NCI-H1694 treated with DMSO at 0.1 percent for 48 hours (cell line): ENCODE data around the gene PTH.

Source experiments
- DNase-seq: peaks from one replicate; lab custom pipeline; 2025; lab: John Stamatoyannopoulos, UW

The PTH gene

DNA sequence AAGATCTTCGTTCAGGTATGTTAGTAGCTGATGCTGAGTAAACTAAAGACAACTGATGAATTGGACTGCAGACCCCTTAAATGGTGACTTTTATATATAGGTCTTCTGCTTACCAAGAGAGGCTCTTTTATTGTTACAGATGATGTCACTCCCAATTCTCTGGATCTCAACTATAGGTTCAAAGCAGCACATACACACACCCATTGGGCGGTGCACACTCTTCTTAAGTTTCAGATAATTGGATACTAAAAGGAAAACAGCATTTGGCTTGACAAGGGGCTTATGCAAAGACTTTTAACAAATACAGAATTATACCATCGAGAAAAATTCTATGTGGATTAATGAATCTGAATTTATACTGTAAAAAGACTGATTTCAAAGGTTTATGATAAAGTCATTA, at the start of gene PTH:
TSS of gene PTH (minus strand) at position 69 of the 400 bp plus-strand sequence. CDS start 3,142 bp downstream, outside the sequence.
- DNase-seq = no peak

DNA sequence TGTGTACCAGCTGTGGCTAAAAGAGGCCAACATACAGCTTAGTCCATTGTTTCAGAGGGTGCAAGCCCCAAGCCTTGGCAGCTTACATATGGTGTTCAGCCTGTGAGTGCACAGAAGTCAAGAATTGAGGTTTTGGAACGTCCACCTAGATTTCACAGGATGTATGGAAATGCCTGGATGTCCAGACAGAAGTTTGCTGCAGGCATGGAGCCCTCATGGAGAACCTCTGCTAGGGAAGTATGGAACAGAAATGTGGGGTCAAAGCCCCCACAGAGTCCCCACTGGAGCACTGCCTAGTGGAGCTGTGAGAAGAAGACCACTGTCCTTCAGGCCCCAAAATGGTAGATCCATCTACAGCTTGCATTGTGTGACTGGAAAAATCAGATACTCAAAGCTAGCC, 42.2 kb upstream of the PTH start:
- DNase-seq = no peak

GRCh38 chr11:13535819-13536218, 40.0 kb upstream of the PTH start:
- DNase-seq = no peak

DNA sequence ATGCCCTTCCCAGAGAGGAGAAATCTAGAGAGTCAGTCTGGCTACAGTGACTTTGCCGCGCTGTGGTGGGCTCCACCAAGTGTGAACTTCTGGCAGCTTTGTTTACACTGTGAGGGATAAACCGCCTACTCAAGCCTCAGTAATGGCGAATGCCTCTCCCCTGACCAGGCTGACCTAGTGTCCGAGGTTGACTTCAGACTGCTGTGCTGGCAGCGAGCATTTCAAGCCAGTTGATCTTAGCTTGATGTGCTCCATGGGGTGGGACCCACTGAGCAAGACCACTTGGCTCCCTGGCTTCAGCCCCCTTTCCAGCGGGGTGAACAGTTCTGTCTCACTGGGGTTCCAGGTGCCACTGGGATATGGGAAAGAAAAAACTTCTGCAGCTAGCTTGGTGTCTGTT, 38.6 kb upstream of the PTH start:
- DNase-seq = no peak

GRCh38 chr11:13525257-13525656, 29.5 kb upstream of the PTH start:
- DNase-seq = no peak

DNA sequence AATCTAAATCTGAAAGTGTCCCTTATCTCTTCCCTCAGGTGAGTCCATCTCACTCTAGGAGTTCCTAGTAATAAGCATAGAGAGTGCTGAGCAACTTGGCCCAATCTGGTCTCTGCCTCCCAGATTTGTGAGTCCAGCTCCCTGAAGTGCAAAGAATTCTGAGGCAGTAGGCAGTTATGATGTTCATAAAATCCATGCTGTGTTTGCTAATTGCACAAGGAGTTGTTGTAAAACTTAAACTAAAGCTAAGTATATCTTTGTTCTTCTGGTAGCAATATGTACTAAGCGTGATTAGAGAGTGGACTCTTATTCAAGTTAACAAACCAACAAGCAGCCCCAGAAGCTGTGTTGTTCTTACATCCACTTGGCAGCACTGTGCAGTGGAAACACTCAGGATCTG, 7.6 kb upstream of the PTH start:
- DNase-seq = no peak

GRCh38 chr11:13502492-13502891, 6.7 kb upstream of the PTH start:
- no peak for DNase-seq

GRCh38 chr11:13494051-13494450, 1.7 kb downstream of the PTH start:
- no peak for DNase-seq

- no peak for DNase-seq
These were observed 8.2 kb downstream of the PTH start for GRCh38 chr11:13487661-13488030.

GRCh38 chr11:13486926-13487660, 8.7 kb downstream of the PTH start:
- no peak for DNase-seq

- DNase-seq = no peak
These were observed 15.6 kb downstream of the PTH start for GRCh38 chr11:13480198-13480597.

DNA sequence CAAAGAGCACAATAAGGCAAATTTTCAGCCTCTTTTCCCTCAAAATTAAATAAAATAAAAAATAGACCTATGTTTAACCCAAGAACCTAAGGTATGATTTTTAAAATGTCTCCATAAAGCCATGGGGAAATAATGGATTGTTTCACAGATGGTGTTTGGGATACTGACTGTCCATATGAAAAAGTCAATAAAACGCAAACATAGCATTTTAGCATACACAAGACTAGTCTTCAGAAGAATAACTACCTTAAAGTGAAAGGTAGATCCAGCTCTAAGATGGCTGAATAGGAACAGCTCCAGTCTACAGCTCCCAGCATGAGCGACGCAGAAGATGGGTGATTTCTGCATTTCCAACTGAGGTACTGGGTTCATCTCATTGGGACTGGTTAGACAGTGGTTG, 16.1 kb downstream of the PTH start:
- DNase-seq = no peak

DNA sequence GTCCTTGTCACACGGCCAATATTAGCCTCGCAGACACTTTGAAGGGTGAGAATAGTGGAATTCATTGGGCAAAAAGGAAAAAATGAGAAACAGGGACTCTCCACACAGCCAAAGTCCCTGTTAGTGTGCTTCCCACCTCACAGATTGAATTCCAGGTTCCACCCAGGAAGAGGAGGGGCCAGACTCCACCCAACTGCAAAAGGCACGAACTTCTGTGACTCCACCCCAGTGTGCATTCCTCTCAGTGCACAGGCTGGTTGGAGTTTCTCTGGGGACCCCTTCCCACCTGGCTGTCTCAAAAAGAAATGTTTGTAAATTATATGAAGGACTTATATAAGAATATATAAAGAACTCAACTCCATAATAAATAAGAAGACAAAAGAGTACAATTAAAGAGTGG, 20.7 kb downstream of the PTH start:
- no peak for DNase-seq

DNA sequence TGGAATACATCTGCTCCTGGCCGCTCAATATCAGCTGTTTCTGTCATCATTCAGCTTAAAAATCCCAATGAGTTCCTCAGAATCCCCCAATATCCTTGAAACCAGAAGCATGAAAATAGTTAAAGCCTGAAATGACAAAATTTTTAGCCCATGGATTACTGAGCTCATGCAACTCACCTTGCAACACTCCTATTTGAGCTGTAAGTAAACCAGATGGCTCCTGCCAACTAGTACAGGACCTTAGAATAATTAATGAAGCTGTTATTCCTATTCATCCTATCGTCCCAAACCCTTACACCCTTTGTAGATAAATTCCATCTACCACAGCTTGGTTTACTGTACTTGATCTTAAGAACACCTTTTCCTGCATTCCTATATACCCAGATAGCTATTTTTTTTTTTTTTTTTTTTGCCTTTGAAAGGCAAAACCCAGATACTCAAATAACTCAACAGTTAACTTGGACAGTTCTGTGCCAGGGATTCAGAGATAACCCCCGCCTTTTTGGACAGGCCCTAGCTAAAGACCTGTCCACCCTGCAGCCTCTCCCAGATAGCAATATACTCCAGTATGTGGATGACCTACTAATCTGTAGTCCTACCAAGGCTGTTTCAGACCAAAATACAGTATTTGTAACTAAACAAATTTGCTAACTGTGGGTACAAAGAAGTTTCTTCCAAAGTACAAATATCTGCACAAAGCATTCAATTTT, 22.6 kb downstream of the PTH start:
- no peak for DNase-seq

- no peak for DNase-seq
These were observed 27.0 kb downstream of the PTH start for GRCh38 chr11:13468750-13469149.

DNA sequence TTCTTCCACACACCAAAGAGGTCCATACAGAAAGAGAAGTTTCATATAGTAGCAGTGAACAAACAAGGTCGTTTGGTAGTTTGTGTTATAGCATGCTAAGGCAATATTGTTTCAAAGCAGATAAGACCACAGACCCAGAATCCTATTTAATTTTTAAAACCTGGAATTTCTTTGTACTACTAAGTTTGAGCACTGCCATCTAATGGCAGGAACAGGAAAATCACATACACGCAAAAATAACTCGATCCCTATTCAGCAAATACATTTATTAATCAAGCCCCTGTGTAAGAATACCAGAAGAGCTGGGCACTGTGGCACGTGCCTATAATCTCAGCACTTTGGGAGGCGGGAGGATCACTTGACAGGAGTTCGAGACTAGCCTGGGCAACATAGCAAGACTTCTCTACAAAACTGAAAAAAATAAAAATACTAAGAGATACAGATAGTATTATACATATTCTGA, 29.9 kb downstream of the PTH start:
- DNase-seq = peak; percentile 65

DNA sequence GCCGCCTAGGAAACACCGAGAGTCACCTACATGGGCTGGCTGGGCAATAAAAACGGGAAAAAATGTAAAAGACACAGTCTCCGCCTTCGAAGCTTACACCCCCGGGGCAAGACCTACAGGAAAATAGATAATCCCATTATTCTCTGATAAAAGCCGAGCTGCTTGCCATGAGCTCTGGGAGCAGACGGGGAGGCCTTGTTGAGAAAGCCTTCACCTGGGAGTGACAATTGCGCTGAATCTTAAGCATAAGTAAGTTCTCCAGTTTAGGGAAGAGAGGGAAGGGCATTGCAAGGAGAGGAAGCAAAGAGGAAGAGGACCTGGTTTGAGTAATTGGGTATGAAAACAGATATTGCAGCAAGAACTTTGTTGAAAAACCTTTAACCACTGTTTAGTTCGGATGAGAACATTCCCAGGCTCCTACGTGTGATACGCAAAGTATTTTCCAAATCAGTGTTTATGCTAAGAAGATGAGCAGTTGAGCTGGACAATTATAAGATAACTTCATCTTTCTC, 32.0 kb downstream of the PTH start:
- DNase-seq = no peak

DNA sequence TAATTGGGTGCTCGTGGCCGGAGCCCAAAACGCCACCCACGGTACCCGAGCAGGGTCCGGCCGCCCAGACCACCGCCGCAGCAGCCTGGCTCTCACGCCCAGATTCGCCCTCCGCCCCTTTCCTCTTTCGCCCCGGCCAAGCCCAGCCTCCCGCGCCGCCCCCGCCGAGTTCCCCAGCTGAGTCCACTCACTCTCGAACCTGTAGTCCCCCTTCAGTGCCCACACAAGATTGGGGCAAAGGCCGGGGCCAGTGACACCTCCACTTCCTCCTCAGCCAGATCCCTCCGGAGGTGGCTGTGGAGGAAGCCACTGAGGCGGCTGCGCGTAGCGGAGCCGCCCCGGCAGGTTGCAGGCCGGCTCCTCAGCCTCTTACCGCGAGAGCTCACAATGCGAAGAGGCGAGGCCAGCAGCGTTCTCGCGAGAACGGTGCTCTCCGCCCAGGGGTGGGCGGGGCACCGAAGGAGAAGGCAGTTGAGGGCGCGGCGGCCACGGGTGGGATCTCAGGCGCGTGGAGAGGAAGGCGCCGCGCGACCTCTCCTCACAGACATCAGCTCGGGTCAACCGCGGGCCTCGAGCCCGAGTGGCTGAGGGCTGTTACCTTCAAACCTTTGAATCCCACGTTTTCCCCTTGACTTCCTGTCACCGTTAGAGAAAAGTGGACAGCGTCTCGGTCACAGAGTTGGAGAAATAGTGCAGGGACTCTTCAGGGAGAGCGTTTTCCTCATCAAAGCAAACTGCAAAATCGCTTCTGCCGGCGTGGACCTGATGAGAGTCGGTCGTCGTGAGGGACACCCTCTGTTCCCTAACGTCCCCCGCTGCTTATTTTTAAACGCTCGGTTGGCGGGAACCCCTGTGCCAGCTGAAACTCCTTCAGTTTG, 32.7 kb downstream of the PTH start, which contains the start of gene BTBD10:
TSS of gene BTBD10 (minus strand) at position 322 of the 878 bp plus-strand sequence. CDS start 18,098 bp downstream, outside the sequence.
- DNase-seq = peak; percentile 70

DNA sequence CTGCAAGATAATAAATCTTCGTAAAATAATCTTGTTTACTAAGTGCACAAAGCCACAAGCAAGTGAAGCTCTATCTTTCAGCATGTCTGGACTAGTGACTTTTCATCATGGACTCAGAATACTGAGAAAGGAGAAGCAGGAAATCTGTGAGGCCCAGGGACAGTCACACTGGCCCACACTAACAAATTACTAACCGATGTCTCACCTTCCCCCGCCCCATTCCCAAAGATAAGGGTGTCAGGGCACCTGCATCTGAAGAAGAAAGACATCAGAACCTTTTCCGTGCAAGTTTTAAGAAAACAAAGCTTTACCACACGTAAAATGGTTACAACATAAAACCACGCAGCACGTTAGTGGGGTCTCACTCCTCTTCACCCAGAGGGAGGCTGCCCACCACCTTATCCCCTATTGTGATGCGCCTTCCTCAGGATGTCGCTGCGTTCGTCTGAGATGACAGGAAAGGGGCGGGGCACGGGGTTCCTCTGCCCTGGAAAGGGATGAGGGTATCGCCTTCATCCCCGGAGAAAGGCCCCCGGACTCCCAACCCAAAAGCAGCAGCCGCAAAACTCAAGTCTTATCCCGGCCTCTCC, 33.4 kb downstream of the PTH start:
- peak; percentile 33 for DNase-seq

DNA sequence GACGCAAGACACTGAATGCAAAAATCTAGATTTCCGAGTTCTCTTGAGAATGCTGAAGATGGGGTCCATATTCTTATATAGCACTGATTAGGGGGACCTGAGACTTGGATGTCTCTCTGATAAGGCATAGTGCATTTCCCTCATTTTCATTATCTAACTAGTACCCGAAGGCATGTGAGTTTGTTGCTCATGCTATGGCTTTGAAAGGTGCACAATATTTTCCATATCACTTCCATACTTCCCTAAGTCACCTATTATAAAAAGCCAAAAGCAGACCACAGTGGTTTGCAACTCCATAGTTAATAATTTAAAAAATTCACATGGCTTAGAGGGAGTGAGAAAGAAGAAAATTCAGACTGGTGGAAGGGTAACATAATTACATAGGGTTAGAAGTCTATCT, 34.5 kb downstream of the PTH start:
- no peak for DNase-seq

DNA sequence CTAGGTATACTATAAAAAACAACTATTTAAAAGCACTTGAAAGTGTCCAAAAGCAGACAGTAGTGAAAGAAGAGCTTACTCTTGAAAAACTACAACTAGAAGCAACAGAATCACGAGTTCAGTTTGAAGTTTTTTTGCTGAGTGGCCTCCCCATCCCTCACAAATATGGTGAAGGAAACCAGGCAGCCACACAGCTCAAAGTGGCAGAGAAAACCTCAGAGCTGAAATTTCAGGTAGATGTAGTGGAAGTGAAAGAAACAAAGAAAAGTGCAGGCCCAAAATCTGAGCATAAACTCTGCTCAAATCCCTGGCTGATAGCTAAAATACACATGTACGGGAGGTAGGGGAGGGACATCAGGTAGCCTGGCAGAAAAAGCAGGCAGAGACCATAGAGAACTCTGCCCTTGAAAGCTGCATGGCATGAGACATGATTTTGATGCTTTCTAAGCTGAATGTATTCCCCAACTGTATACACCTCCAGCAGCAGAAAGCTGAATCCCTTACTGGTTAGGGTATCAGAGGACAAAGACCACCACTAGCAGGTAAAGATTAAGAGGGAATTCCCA, 44.9 kb downstream of the PTH start:
- DNase-seq = no peak

DNA sequence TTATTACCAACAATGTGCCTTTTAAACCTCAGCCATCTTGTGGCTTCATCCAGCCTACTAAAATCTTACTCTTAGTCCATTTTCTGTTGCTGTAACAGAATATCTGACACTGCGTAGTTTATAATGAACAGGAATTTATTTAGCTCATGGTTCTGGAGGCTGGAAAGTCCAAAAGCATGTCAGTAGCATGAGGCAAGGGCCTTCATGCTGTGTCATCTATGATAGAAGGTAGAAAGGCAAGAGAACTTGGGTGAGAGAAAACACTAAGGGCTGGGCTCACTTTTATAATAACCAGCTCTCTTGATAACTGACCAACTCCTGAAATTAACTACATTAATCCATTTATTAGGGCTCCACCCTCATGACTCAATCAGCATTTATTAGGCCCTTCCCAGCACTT, 46.3 kb downstream of the PTH start:
- no peak for DNase-seq
